ENCODE measurements around the gene IL1RAPL2. TPM values are rescaled to one million over a fixed set of nuclear protein-coding genes. Genes with fewer than 3 reads are reported as not detected.
A peak's percentile ranks its signal among the peaks of the same experiment; 100 is the strongest.
"Not testable (repeated sequence)": the region's sequence is repeated elsewhere in the genome, so short reads cannot be mapped to it uniquely, and the experiment has no call there.

The IL1RAPL2 gene
- not detected for polyA plus RNA-seq

DNA sequence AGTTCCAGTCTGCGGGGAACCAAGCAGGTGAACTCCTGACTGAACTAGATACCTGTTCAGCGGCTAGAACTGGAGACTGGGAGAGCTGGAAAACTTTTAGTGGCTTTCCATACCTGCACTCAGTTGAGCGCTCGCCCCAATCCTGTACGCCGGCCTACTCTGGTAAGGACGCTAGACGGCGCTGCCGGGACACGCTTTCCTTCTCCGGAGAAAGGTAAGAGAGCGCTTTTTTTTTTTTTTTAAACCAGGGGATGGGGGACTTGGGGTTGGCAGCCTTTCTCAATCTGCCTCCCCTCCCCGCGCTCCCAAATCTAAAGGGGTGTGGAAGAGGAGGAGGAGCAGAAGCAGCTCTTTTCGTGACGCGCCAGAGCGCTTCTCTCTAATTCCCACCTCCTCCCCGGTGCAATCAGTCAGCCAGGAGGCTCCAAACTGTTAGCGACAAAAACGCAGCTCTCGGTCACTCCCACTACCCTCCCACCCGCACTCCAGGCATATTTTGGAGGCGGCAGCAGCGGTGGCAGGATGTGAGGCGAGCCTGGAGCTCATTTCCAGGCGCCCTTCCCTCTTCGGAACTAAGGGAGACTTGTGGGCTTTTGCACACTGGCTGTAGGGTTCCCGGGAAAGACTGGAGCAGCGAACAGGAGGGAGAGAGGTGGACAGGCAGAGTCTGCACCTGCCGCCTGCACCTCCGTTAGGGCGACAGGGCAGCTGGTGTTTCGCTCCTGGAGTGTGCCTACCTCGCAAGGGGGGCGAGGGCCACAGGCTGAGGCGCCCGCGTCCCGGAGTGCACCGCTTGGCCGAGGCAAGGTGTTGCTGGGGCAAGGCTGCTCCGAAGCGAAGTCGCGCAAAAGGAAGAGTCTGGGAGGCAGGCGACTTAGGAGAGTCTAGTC lies at the start of gene IL1RAPL2:
TSS of gene IL1RAPL2 (plus strand) at position 409 of the 890 bp plus-strand sequence.
- no peaks in the 10 kb centered on the region for H3K9me3 ChIP-seq (ENCODE audit: control insufficient read depth in 2 of 2, insufficient read depth in 1 of 2, low read depth in 1 of 2, low read length in 1 of 2)
- no peaks in the 10 kb centered on the region for H3K36me3 ChIP-seq (ENCODE audit: control insufficient read depth in 2 of 2, insufficient read depth in 2 of 2, low read length in 1 of 2)
- 2 to 22% methylated on average over 45 to 47 of the region's 48 CpGs for WGBS, 2 donors
- no peaks in the 10 kb centered on the region for H3K4me1 ChIP-seq (ENCODE audit: control insufficient read depth in 2 of 2, insufficient read depth in 2 of 2, low read length in 1 of 2)
- H3K27me3 ChIP-seq (ENCODE audit: control insufficient read depth in 1 of 2, insufficient read depth in 2 of 2, low read length in 2 of 2): peaks cover 3 to 20% of the 10 kb centered on the region in 2 donors
- H3K27ac ChIP-seq (ENCODE audit: low read depth in 2 of 2, low read length in 1 of 2): no peak within 1 kb of the TSS
- H3K4me3 ChIP-seq (ENCODE audit: low read depth in 1 of 2, low read length in 2 of 2): peak within 1 kb of the TSS in 1 of 2 donors; percentile 27

DNA sequence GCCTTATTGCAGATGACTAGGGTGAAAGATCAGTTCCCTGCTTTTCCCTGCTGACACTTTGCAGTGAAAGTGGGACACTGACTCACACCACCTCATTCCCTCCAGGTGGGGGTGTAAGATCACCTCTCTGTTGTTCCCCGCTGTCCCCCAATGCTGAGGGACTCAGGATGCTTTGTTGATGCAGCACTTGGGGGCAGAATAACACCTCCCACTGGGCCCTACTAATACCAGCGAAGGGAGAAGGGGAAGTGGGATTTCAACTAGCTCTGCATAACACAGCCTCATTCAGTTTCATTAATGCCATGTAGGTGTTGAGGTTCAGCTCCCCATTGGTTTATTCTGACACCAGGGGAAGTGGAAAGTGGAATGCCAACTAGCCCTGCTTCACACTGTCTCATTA lies 43.6 kb upstream of the IL1RAPL2 start:
- Histone ChIP-seq H3K4me1 (ENCODE audit: control insufficient read depth in 2 of 2, insufficient read depth in 2 of 2, low read length in 1 of 2) (no peaks in the 10 kb centered on the region), H3K36me3 (ENCODE audit: control insufficient read depth in 2 of 2, insufficient read depth in 2 of 2, low read length in 1 of 2) (no peaks in the 10 kb centered on the region), H3K27ac (ENCODE audit: low read depth in 2 of 2, low read length in 1 of 2) (no peak overlapping the region), H3K27me3 (ENCODE audit: control insufficient read depth in 1 of 2, insufficient read depth in 2 of 2, low read length in 2 of 2) (peaks cover 0 to 4% of the 10 kb centered on the region in 2 donors), H3K9me3 (ENCODE audit: control insufficient read depth in 2 of 2, insufficient read depth in 1 of 2, low read depth in 1 of 2, low read length in 1 of 2) (no peaks in the 10 kb centered on the region), H3K4me3 (ENCODE audit: low read depth in 1 of 2, low read length in 2 of 2) (no peak overlapping the region)
- 28 to 32% methylated on average over 2 of the region's 2 CpGs for WGBS, 2 donors

DNA sequence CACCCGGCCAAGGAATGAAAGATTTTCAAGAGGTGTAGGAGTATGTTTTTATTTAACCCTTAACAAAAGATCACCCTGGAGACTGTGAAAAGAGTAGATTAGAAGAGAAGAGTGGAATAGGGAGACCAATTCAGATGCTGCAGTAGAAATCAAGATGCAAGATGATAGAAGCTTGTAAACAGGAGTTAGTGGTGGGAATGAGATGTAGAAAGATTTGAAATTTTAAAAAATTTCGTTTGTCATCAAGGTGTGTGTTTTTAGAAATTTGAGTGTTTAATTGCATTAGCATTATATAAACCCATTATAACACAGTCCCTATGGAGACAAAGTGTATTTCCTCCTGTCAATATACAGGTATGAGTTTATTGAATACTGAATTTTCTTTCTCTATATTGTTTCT lies 42.1 kb upstream of the IL1RAPL2 start:
- Histone ChIP-seq H3K4me1 (ENCODE audit: control insufficient read depth in 2 of 2, insufficient read depth in 2 of 2, low read length in 1 of 2) (no peaks in the 10 kb centered on the region), H3K27me3 (ENCODE audit: control insufficient read depth in 1 of 2, insufficient read depth in 2 of 2, low read length in 2 of 2) (peaks cover 0 to 4% of the 10 kb centered on the region in 2 donors), H3K9me3 (ENCODE audit: control insufficient read depth in 2 of 2, insufficient read depth in 1 of 2, low read depth in 1 of 2, low read length in 1 of 2) (no peaks in the 10 kb centered on the region), H3K36me3 (ENCODE audit: control insufficient read depth in 2 of 2, insufficient read depth in 2 of 2, low read length in 1 of 2) (no peaks in the 10 kb centered on the region), H3K27ac (ENCODE audit: low read depth in 2 of 2, low read length in 1 of 2) (no peak overlapping the region), H3K4me3 (ENCODE audit: low read depth in 1 of 2, low read length in 2 of 2) (no peak overlapping the region)
- 49 to 62% methylated on average over 2 of the region's 2 CpGs for WGBS, 2 donors

DNA sequence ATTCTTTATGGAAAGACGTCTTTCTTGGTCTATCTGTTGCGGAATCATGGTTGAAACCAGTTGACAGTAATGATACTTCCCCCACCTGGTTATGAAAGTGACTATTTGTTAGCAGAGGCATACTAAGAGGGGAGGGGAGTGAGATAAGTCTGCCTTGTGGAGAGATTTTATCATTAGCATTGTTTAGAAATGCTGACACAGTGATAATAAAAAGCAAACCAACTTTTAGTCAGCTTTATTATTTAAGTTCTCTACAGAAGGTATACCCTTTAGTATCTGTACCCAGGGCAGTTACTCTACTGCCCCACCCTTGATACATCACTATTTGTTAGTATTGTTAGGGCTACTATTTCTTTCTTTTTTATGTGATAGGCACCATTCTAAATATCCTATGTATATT lies 26.9 kb upstream of the IL1RAPL2 start:
- no peaks in the 10 kb centered on the region for H3K36me3 ChIP-seq (ENCODE audit: control insufficient read depth in 2 of 2, insufficient read depth in 2 of 2, low read length in 1 of 2)
- peaks cover 0 to 6% of the 10 kb centered on the region in 2 donors for H3K27me3 ChIP-seq (ENCODE audit: control insufficient read depth in 1 of 2, insufficient read depth in 2 of 2, low read length in 2 of 2)
- no peaks in the 10 kb centered on the region for H3K9me3 ChIP-seq (ENCODE audit: control insufficient read depth in 2 of 2, insufficient read depth in 1 of 2, low read depth in 1 of 2, low read length in 1 of 2)
- no peaks in the 10 kb centered on the region for H3K4me1 ChIP-seq (ENCODE audit: control insufficient read depth in 2 of 2, insufficient read depth in 2 of 2, low read length in 1 of 2)
- no peak overlapping the region for H3K27ac ChIP-seq (ENCODE audit: low read depth in 2 of 2, low read length in 1 of 2)
- WGBS, 2 donors: 73 to 91% methylated on average over 2 of the region's 2 CpGs
- H3K4me3 ChIP-seq (ENCODE audit: low read depth in 1 of 2, low read length in 2 of 2): no peak overlapping the region

DNA sequence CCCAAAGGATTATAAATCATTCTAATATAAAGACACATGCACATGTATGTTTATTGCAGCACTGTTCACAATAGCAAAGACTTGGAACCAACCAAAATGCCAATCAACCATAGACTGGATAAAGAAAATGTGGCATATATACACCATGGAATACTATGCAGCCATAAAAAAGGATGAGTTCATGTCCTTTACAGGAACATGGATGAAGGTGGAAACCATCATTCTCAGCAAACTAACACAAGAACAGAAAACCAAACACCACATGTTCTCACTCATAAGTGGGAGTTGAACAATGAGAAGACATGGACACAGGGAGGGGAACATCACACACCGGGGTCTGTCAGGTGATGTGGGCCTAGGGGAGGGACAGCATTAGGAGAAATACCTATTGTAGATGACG lies 23.6 kb upstream of the IL1RAPL2 start:
- peaks cover 0 to 14% of the 10 kb centered on the region in 2 donors for H3K27me3 ChIP-seq (ENCODE audit: control insufficient read depth in 1 of 2, insufficient read depth in 2 of 2, low read length in 2 of 2)

DNA sequence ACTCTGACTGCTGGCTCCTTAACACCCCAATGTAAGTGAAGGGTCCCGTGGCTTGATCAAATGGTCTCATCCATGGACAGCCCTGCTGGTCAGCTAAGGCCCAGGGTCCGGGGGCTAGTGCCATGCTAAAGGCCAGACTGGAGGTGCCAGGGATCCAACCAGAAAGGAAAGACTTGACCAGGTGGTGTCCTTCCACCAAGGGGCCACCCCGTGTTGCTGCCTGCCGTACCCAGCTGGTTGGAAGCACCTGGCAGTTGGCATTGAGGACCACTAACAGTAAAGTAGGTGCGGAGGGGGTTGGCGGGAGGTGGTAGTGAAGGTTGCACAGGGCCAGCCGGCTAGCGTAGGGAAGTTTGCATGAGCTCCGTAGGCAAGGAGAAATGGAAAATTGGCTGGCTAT lies 1.7 kb upstream of the IL1RAPL2 start:
- Histone ChIP-seq H3K4me3 (ENCODE audit: low read depth in 1 of 2, low read length in 2 of 2) (no peak overlapping the region), H3K4me1 (ENCODE audit: control insufficient read depth in 2 of 2, insufficient read depth in 2 of 2, low read length in 1 of 2) (no peaks in the 10 kb centered on the region), H3K27ac (ENCODE audit: low read depth in 2 of 2, low read length in 1 of 2) (no peak overlapping the region), H3K27me3 (ENCODE audit: control insufficient read depth in 1 of 2, insufficient read depth in 2 of 2, low read length in 2 of 2) (peaks cover 3 to 16% of the 10 kb centered on the region in 2 donors), H3K9me3 (ENCODE audit: control insufficient read depth in 2 of 2, insufficient read depth in 1 of 2, low read depth in 1 of 2, low read length in 1 of 2) (no peaks in the 10 kb centered on the region), H3K36me3 (ENCODE audit: control insufficient read depth in 2 of 2, insufficient read depth in 2 of 2, low read length in 1 of 2) (no peaks in the 10 kb centered on the region)
- 63 to 74% methylated on average over 9 of the region's 9 CpGs for WGBS, 2 donors

More for the DNA sequence above, 23.6 kb upstream of the IL1RAPL2 start:
- WGBS, 2 donors: 45 to 59% methylated on average over 2 of the region's 2 CpGs
- H3K27ac ChIP-seq (ENCODE audit: low read depth in 2 of 2, low read length in 1 of 2); H3K4me3 ChIP-seq (ENCODE audit: low read depth in 1 of 2, low read length in 2 of 2); H3K4me1 ChIP-seq (ENCODE audit: control insufficient read depth in 2 of 2, insufficient read depth in 2 of 2, low read length in 1 of 2); H3K9me3 ChIP-seq (ENCODE audit: control insufficient read depth in 2 of 2, insufficient read depth in 1 of 2, low read depth in 1 of 2, low read length in 1 of 2); H3K36me3 ChIP-seq (ENCODE audit: control insufficient read depth in 2 of 2, insufficient read depth in 2 of 2, low read length in 1 of 2): not testable (repeated sequence)

DNA sequence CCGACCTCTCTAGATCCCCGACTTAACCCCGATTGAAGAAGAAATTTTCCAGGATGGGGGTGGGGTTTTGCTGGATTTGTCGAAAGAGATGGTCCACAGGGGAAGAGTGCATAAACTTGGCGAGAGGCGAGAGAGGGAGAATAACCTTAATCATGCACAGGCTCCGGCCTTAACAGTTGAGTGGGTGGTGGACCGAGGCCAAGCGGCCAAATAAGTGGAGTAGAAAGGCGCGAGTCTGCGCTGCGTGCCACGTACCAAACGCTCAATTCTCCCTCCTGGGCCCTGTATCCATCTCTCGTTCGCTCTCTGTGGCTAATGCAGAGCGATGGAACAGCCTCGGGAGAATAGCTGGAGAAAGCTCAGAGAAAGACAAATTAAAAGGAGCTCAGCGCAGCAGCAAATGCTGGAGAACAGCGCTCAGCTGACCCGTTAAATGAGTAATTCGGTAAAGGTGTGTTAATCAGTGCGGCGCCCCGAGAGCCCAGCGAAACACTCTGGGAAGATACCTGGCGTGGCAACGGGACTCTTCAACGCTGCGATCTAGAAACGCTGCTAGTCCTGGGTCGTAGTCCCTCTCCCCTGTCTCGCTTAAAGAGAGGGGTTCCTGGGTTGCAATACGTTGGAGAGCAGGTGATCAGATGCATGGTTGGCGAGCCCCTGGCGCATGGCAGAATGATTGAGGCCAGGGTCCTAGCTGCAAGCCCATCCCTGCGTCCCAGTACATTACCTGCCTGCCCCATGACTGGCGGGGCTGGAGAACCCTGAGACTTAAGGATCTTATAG lies 887 bp upstream of the IL1RAPL2 start:
- peaks cover 3 to 20% of the 10 kb centered on the region in 2 donors for H3K27me3 ChIP-seq (ENCODE audit: control insufficient read depth in 1 of 2, insufficient read depth in 2 of 2, low read length in 2 of 2)
- no peaks in the 10 kb centered on the region for H3K36me3 ChIP-seq (ENCODE audit: control insufficient read depth in 2 of 2, insufficient read depth in 2 of 2, low read length in 1 of 2)
- no peak overlapping the region for H3K4me3 ChIP-seq (ENCODE audit: low read depth in 1 of 2, low read length in 2 of 2)
- H3K4me1 ChIP-seq (ENCODE audit: control insufficient read depth in 2 of 2, insufficient read depth in 2 of 2, low read length in 1 of 2): no peaks in the 10 kb centered on the region
- 7 to 39% methylated on average over 39 of the region's 39 CpGs for WGBS, 2 donors
- no peak overlapping the region for H3K27ac ChIP-seq (ENCODE audit: low read depth in 2 of 2, low read length in 1 of 2)
- no peaks in the 10 kb centered on the region for H3K9me3 ChIP-seq (ENCODE audit: control insufficient read depth in 2 of 2, insufficient read depth in 1 of 2, low read depth in 1 of 2, low read length in 1 of 2)

DNA sequence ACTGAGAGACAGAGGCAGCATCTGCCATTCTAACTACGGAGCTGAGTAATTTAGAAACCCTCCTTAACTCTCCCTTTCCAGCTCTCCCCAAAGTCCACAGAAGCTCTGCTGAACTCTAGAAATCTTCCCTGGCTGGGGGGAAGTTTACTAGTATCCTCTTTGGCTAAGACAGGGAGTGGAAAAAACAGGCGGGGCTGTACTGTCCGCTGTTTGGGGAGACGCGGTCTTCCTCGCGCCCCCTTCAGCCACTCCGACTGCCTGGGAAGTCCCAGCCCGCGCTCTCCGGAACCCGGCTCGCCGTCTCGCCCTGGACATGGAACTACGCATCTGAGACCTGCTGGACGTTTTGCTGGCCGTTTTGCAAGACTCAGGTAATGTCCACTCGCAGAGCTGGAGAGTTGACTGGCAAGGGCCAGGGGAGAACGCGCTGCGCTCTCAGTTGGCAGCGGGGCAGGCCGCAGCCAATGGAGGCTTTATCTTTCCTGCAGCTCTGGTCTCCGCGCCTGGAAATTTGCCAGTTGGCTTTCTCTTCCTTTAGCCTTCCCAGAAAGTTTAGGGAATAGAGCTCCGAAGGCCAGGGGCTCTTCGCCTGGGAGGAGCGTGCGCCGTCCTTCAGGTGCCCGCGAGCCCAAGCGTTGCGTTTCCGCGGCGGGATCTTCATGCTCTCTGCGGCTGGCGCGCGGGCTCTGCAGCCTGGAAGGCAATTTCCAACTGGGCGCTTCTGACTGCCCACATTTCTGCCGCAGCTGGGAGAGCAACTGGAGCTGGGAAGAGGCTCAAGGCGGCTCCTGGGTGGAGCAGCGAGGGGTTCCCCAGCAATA lies 892 bp downstream of the IL1RAPL2 start:
- Histone ChIP-seq H3K9me3 (ENCODE audit: control insufficient read depth in 2 of 2, insufficient read depth in 1 of 2, low read depth in 1 of 2, low read length in 1 of 2) (no peaks in the 10 kb centered on the region), H3K27ac (ENCODE audit: low read depth in 2 of 2, low read length in 1 of 2) (no peak overlapping the region), H3K36me3 (ENCODE audit: control insufficient read depth in 2 of 2, insufficient read depth in 2 of 2, low read length in 1 of 2) (no peaks in the 10 kb centered on the region), H3K4me1 (ENCODE audit: control insufficient read depth in 2 of 2, insufficient read depth in 2 of 2, low read length in 1 of 2) (no peaks in the 10 kb centered on the region), H3K27me3 (ENCODE audit: control insufficient read depth in 1 of 2, insufficient read depth in 2 of 2, low read length in 2 of 2) (peaks cover 3 to 20% of the 10 kb centered on the region in 2 donors), H3K4me3 (ENCODE audit: low read depth in 1 of 2, low read length in 2 of 2) (peak overlapping the region in 1 of 2 donors; percentile 27)
- 2 to 31% methylated on average over 46 of the region's 46 CpGs for WGBS, 2 donors

DNA sequence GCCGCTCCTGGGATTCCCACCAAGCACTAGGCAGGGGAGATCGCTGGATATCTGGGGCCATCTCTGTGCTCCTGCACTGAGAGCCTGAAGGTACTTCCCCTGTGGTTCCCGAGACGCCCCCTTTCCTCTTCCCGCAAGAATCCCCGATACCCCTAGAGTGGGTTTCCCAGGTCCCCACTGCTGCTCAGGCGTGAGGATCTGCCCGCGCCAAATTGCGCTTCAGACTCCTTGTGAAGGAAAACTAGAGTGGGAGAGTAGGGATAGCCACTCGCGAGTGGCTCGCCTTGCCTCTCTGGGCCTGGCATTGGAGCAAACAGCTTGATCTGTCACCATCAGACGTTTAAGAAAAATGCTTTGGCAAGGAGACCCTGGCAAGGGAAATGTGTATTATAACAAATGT lies 1.5 kb downstream of the IL1RAPL2 start:
- Histone ChIP-seq H3K9me3 (ENCODE audit: control insufficient read depth in 2 of 2, insufficient read depth in 1 of 2, low read depth in 1 of 2, low read length in 1 of 2) (no peaks in the 10 kb centered on the region), H3K27me3 (ENCODE audit: control insufficient read depth in 1 of 2, insufficient read depth in 2 of 2, low read length in 2 of 2) (peaks cover 3 to 20% of the 10 kb centered on the region in 2 donors), H3K4me1 (ENCODE audit: control insufficient read depth in 2 of 2, insufficient read depth in 2 of 2, low read length in 1 of 2) (no peaks in the 10 kb centered on the region), H3K27ac (ENCODE audit: low read depth in 2 of 2, low read length in 1 of 2) (no peak overlapping the region), H3K36me3 (ENCODE audit: control insufficient read depth in 2 of 2, insufficient read depth in 2 of 2, low read length in 1 of 2) (no peaks in the 10 kb centered on the region), H3K4me3 (ENCODE audit: low read depth in 1 of 2, low read length in 2 of 2) (no peak overlapping the region)
- 8 to 24% methylated on average over 14 of the region's 14 CpGs for WGBS, 2 donors

Data from esophagus (tissue), 2 donors.